Upper lobe of left lung (tissue), 4 donors: Measurements from ENCODE around the gene KAZN.

Experiments
- CTCF ChIP-seq, 6 experiments: fragments of 450-650 bp in 4 of 6; fragments of 200-600 bp in 2 of 6; sonication (generic) in 2 of 6; IDR thresholded peaks; one replicate each; pipeline ENCODE4 v1.5.1; 2016 to 2019; ENCODE audit warnings: antibody characterized with exemption in 6 of 6
- EP300 ChIP-seq, 4 donors: sonication (generic); formaldehyde crosslinking; IDR thresholded peaks; one replicate each; pipeline ENCODE4 v1.5.1; 2017; ENCODE audit warnings: antibody characterized with exemption in 4 of 4, control low read depth in 2 of 4
- POLR2A ChIP-seq, 4 donors: fragments of 450-650 bp; IDR thresholded peaks; one replicate each; pipeline ENCODE4 v1.5.1; 2016 to 2017; ENCODE audit warnings: antibody characterized with exemption in 4 of 4, mild to moderate bottlenecking in 2 of 4
- POLR2AphosphoS5 ChIP-seq, 2 donors: sonication (generic); formaldehyde crosslinking; IDR thresholded peaks; one replicate each; pipeline ENCODE4 v1.5.1; 2017; ENCODE audit warnings: antibody characterized with exemption in 2 of 2

GRCh38 chr1:14647777-14648176 is 49.3 kb downstream of the KAZN start:
- TF ChIP-seq POLR2A (IDR thresholded peaks at IDR 0.05), result no peak
- TF ChIP-seq EP300 (IDR thresholded peaks at IDR 0.05), result no peak
- TF ChIP-seq CTCF (IDR thresholded peaks at IDR 0.05), result no peak
- TF ChIP-seq POLR2AphosphoS5 (IDR thresholded peaks at IDR 0.05), result no peak
